Liver (tissue), 3 donors: Measurements from ENCODE around the gene CAMSAP1.

Source experiments
- ATF3 ChIP-seq: IDR thresholded peaks from 2 replicates; pipeline ENCODE4 v1.6.1; 2016; ENCODE audit warnings: antibody characterized with exemption
- CTCF ChIP-seq: fragments of 150-350 bp; IDR thresholded peaks from 2 replicates; pipeline ENCODE4 v1.5.1; 2017; ENCODE audit warnings: improper control_type of control experiment, low read depth, low read length; ENCODE audit not compliant: missing input control
- EGR1 ChIP-seq, 2 donors: IDR thresholded peaks; 2 replicates each; pipeline ENCODE4 v1.6.1; 2016 to 2018; ENCODE audit warnings: antibody characterized with exemption in 2 of 2, low read depth in 2 of 2
- GABPA ChIP-seq, 2 donors: IDR thresholded peaks in 1 of 2; conservative IDR thresholded peaks in 1 of 2; 2 replicates each; pipeline ENCODE4 v1.6.1; 2016; ENCODE audit warnings: antibody characterized with exemption in 2 of 2, mild to moderate bottlenecking in 1 of 2, moderate library complexity in 1 of 2
- HNF4A ChIP-seq, 2 donors: conservative IDR thresholded peaks; 2 replicates each; pipeline ENCODE4 v1.6.1; 2016; ENCODE audit warnings: antibody characterized with exemption in 2 of 2, mild to moderate bottlenecking in 2 of 2
- RAD21 ChIP-seq, 2 donors: IDR thresholded peaks; 2 replicates each; pipeline ENCODE4 v1.6.1; 2016; ENCODE audit warnings: antibody characterized with exemption in 2 of 2, mild to moderate bottlenecking in 2 of 2
- REST ChIP-seq: IDR thresholded peaks from 2 replicates; pipeline ENCODE4 v1.6.1; 2016; ENCODE audit warnings: antibody characterized with exemption, mild to moderate bottlenecking
- SP1 ChIP-seq: IDR thresholded peaks from 2 replicates; pipeline ENCODE4 v1.6.1; 2018; ENCODE audit warnings: antibody characterized with exemption, mild to moderate bottlenecking
- donor health status: healthy.
- donor health status: healthy.

- TF ChIP-seq CTCF, result no peak
- no peak for TF ChIP-seq EGR1 (IDR thresholded peaks at IDR 0.05; ENCODE audit: low read depth in 2 of 2)
- TF ChIP-seq REST, result no peak
- no peak for TF ChIP-seq GABPA (IDR thresholded peaks at IDR 0.05 in 1 of 2, conservative IDR thresholded peaks at IDR 0.05 in 1 of 2)
- TF ChIP-seq SP1, result no peak
- TF ChIP-seq HNF4A (conservative IDR thresholded peaks at IDR 0.05), result no peak
- no peak for TF ChIP-seq ATF3
- no peak for TF ChIP-seq RAD21 (IDR thresholded peaks at IDR 0.05)
Observed at GRCh38 chr9:135941288-135941995, 34.1 kb upstream of the CAMSAP1 start.
